ENCODE results near the gene SMS.

The SMS gene

GRCh38 chrX:22012051-22012450, 71.5 kb downstream of the SMS start:
- H3K36me3 ChIP-seq (ENCODE audit: control insufficient read depth, insufficient read depth, low read length) = peaks cover 2% of the 10 kb centered on the region; the same call in 1 of the 2 replicates
- H3K9ac ChIP-seq (ENCODE audit: low read length) = no peak overlapping the region
- H3K27me3 ChIP-seq (ENCODE audit: control insufficient read depth, insufficient read depth, low read length) = no peaks in the 10 kb centered on the region; the same call in 1 of the 2 replicates
- H3K9me3 ChIP-seq (ENCODE audit: control insufficient read depth, insufficient read depth, low read depth, low read length) = peaks cover 5% of the 10 kb centered on the region; the same call in 1 of the 2 replicates
- no peak overlapping the region for H3K27ac ChIP-seq (ENCODE audit: low read depth, low read length)
- H3K4me3 ChIP-seq (ENCODE audit: low read depth, low read length) = no peak overlapping the region
- H3K4me1 ChIP-seq (ENCODE audit: control insufficient read depth, insufficient read depth, low read length) = no peaks in the 10 kb centered on the region

GRCh38 chrX:22012931-22013330, 72.4 kb downstream of the SMS start:
- no peak overlapping the region for H3K4me3 ChIP-seq (ENCODE audit: low read depth, low read length)
- H3K9ac ChIP-seq (ENCODE audit: low read length) = no peak overlapping the region
- peaks cover 5% of the 10 kb centered on the region; the same call in 1 of the 2 replicates for H3K9me3 ChIP-seq (ENCODE audit: control insufficient read depth, insufficient read depth, low read depth, low read length)
- H3K4me1 ChIP-seq (ENCODE audit: control insufficient read depth, insufficient read depth, low read length) = no peaks in the 10 kb centered on the region
- H3K27me3 ChIP-seq (ENCODE audit: control insufficient read depth, insufficient read depth, low read length) = no peaks in the 10 kb centered on the region; the same call in 1 of the 2 replicates
- no peak overlapping the region for H3K27ac ChIP-seq (ENCODE audit: low read depth, low read length)
- peaks cover 2% of the 10 kb centered on the region; the same call in 1 of the 2 replicates for H3K36me3 ChIP-seq (ENCODE audit: control insufficient read depth, insufficient read depth, low read length)

GRCh38 chrX:22015139-22015750, 74.7 kb downstream of the SMS start:
- Histone ChIP-seq H3K27ac (ENCODE audit: low read depth, low read length) (no peak overlapping the region), H3K27me3 (ENCODE audit: control insufficient read depth, insufficient read depth, low read length) (no peaks in the 10 kb centered on the region; the same call in 1 of the 2 replicates), H3K4me1 (ENCODE audit: control insufficient read depth, insufficient read depth, low read length) (no peaks in the 10 kb centered on the region), H3K9me3 (ENCODE audit: control insufficient read depth, insufficient read depth, low read depth, low read length) (no peaks in the 10 kb centered on the region), H3K9ac (ENCODE audit: low read length) (no peak overlapping the region), H3K4me3 (ENCODE audit: low read depth, low read length) (no peak overlapping the region), H3K36me3 (ENCODE audit: control insufficient read depth, insufficient read depth, low read length) (no peaks in the 10 kb centered on the region)

- no peaks in the 10 kb centered on the region for H3K9me3 ChIP-seq (ENCODE audit: control insufficient read depth, insufficient read depth, low read depth, low read length)
- H3K9ac ChIP-seq (ENCODE audit: low read length) = no peak overlapping the region
- peaks cover under 1% of the 10 kb centered on the region; the same call in 1 of the 2 replicates for H3K27me3 ChIP-seq (ENCODE audit: control insufficient read depth, insufficient read depth, low read length)
- H3K27ac ChIP-seq (ENCODE audit: low read depth, low read length) = no peak overlapping the region
- peaks cover 13% of the 10 kb centered on the region for H3K4me1 ChIP-seq (ENCODE audit: control insufficient read depth, insufficient read depth, low read length)
- no peak overlapping the region for H3K4me3 ChIP-seq (ENCODE audit: low read depth, low read length)
- no peaks in the 10 kb centered on the region for H3K36me3 ChIP-seq (ENCODE audit: control insufficient read depth, insufficient read depth, low read length)
These were observed 81.3 kb downstream of the SMS start for GRCh38 chrX:22021751-22022324.

DNA sequence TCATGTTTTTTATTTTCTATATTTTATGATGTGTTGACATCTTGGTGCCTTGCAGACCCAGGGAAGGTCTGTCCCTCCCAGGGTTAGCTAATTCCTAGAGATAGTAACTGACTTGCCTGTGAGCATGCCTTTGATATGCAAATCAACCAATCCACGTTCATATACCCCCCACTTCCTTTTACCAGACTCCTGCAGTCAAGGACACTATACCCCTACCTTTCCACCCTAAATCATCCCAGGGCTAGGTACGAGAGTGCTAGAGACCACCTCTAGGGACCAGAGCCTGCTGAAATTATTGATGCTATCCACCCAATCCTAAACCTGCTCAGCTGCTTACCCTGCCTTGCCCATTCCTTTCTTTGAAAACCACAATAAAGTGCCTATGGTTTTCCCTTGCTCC, 84.1 kb downstream of the SMS start:
- no peak overlapping the region for H3K27ac ChIP-seq (ENCODE audit: low read depth, low read length)
- H3K36me3 ChIP-seq (ENCODE audit: control insufficient read depth, insufficient read depth, low read length) = no peaks in the 10 kb centered on the region
- no peak overlapping the region for H3K9ac ChIP-seq (ENCODE audit: low read length)
- no peak overlapping the region for H3K4me3 ChIP-seq (ENCODE audit: low read depth, low read length)
- peaks cover 16% of the 10 kb centered on the region for H3K4me1 ChIP-seq (ENCODE audit: control insufficient read depth, insufficient read depth, low read length)
- H3K9me3 ChIP-seq (ENCODE audit: control insufficient read depth, insufficient read depth, low read depth, low read length) = no peaks in the 10 kb centered on the region
- H3K27me3 ChIP-seq (ENCODE audit: control insufficient read depth, insufficient read depth, low read length) = peaks cover 3% of the 10 kb centered on the region; the same call in 1 of the 2 replicates

DNA sequence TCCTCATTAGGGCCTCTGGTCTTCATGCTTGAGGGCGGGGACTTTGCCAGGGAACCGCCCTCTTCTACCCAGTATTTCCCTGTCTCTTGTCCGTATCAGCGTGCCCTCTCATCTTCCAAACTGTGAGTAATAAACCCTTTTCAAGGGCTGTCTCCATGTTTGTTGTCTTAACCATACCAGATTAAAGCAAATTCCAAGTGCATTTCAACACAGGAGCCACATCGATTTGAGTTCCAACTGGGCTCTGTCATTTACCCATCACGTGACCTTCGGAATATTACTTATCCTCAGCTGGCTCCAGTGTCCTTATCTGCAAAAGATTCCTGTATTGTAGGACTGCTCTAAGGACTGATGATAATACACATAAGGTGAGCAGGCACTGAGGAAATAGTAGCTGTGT, 85.2 kb downstream of the SMS start:
- Histone ChIP-seq H3K36me3 (ENCODE audit: control insufficient read depth, insufficient read depth, low read length) (no peaks in the 10 kb centered on the region), H3K4me1 (ENCODE audit: control insufficient read depth, insufficient read depth, low read length) (peaks cover 18% of the 10 kb centered on the region), H3K9me3 (ENCODE audit: control insufficient read depth, insufficient read depth, low read depth, low read length) (no peaks in the 10 kb centered on the region; the same call in 1 of the 2 replicates), H3K27me3 (ENCODE audit: control insufficient read depth, insufficient read depth, low read length) (peaks cover 3% of the 10 kb centered on the region; the same call in 1 of the 2 replicates), H3K9ac (ENCODE audit: low read length) (no peak overlapping the region), H3K27ac (ENCODE audit: low read depth, low read length) (no peak overlapping the region), H3K4me3 (ENCODE audit: low read depth, low read length) (no peak overlapping the region)

DNA sequence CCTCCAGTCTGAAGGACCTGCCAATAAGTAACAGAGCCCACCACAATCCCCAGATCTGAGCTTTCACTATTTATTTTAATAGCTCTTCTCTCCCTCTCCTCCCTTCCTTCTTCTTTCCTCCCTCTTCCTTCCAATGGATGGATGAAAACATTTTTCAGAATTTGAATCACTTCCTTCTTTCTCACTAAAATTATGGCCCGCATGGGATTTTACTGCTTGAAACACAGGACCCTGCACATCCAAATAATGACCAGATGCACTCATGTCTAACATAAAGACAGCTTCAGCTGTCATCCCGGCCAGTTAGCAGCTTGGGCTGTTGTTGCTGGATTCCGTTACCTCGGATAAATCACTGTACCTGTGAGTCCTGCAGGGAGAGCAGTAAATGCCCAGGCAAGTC, 86.2 kb downstream of the SMS start:
- Histone ChIP-seq H3K36me3 (ENCODE audit: control insufficient read depth, insufficient read depth, low read length) (no peaks in the 10 kb centered on the region), H3K27ac (ENCODE audit: low read depth, low read length) (no peak overlapping the region), H3K9ac (ENCODE audit: low read length) (no peak overlapping the region), H3K4me3 (ENCODE audit: low read depth, low read length) (no peak overlapping the region), H3K4me1 (ENCODE audit: control insufficient read depth, insufficient read depth, low read length) (peaks cover 18% of the 10 kb centered on the region), H3K9me3 (ENCODE audit: control insufficient read depth, insufficient read depth, low read depth, low read length) (no peaks in the 10 kb centered on the region; the same call in 1 of the 2 replicates), H3K27me3 (ENCODE audit: control insufficient read depth, insufficient read depth, low read length) (peaks cover 3% of the 10 kb centered on the region; the same call in 1 of the 2 replicates)

- Histone ChIP-seq H3K27ac (ENCODE audit: low read depth, low read length) (no peak within 1 kb of the TSS), H3K4me1 (ENCODE audit: control insufficient read depth, insufficient read depth, low read length) (peaks cover 14% of the 10 kb centered on the region), H3K27me3 (ENCODE audit: control insufficient read depth, insufficient read depth, low read length) (no peaks in the 10 kb centered on the region; the same call in 1 of the 2 replicates), H3K9me3 (ENCODE audit: control insufficient read depth, insufficient read depth, low read depth, low read length) (no peaks in the 10 kb centered on the region; the same call in 1 of the 2 replicates), H3K4me3 (ENCODE audit: low read depth, low read length) (no peak within 1 kb of the TSS), H3K9ac (ENCODE audit: low read length) (no peak within 1 kb of the TSS), H3K36me3 (ENCODE audit: control insufficient read depth, insufficient read depth, low read length) (no peaks in the 10 kb centered on the region)
These were observed 91.6 kb downstream of the SMS start, which contains the start of gene PHEX for GRCh38 chrX:22032084-22032483. PHEX (plus strand) TSS chrX:22032325; CDS start chrX:22033006, 681 bp downstream.

GRCh38 chrX:22032506-22032905, 92.0 kb downstream of the SMS start:
- Histone ChIP-seq H3K36me3 (ENCODE audit: control insufficient read depth, insufficient read depth, low read length) (no peaks in the 10 kb centered on the region), H3K9me3 (ENCODE audit: control insufficient read depth, insufficient read depth, low read depth, low read length) (no peaks in the 10 kb centered on the region; the same call in 1 of the 2 replicates), H3K4me3 (ENCODE audit: low read depth, low read length) (no peak overlapping the region), H3K27ac (ENCODE audit: low read depth, low read length) (no peak overlapping the region), H3K9ac (ENCODE audit: low read length) (no peak overlapping the region), H3K27me3 (ENCODE audit: control insufficient read depth, insufficient read depth, low read length) (no peaks in the 10 kb centered on the region; the same call in 1 of the 2 replicates), H3K4me1 (ENCODE audit: control insufficient read depth, insufficient read depth, low read length) (peaks cover 14% of the 10 kb centered on the region)

DNA sequence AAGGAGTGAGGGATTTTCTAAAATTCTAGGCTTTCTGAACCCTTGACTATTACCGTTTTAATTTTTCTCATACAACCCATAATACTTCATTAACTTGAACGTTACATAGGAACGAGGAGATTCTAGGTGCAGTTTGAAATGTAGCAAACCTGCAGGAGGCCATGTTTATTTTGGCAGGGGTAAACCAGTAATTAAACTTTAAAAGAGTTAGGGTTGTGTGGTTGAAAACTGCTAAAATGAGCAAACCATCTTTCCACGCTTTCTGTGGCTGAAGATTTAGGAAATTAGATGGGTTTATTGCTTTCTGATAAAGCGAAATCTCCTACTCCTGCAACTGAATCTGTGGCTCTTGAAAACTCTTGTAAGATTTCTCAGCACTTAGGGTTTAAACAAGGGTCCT, 93.3 kb downstream of the SMS start:
- no peaks in the 10 kb centered on the region; the same call in 1 of the 2 replicates for H3K27me3 ChIP-seq (ENCODE audit: control insufficient read depth, insufficient read depth, low read length)

GRCh38 chrX:22035236-22035635, 94.7 kb downstream of the SMS start:
- no peak overlapping the region for H3K27ac ChIP-seq (ENCODE audit: low read depth, low read length)
- no peak overlapping the region for H3K4me3 ChIP-seq (ENCODE audit: low read depth, low read length)
- no peaks in the 10 kb centered on the region; the same call in 1 of the 2 replicates for H3K27me3 ChIP-seq (ENCODE audit: control insufficient read depth, insufficient read depth, low read length)
- H3K36me3 ChIP-seq (ENCODE audit: control insufficient read depth, insufficient read depth, low read length) = no peaks in the 10 kb centered on the region
- no peak overlapping the region for H3K9ac ChIP-seq (ENCODE audit: low read length)
- H3K9me3 ChIP-seq (ENCODE audit: control insufficient read depth, insufficient read depth, low read depth, low read length) = no peaks in the 10 kb centered on the region
- H3K4me1 ChIP-seq (ENCODE audit: control insufficient read depth, insufficient read depth, low read length) = peaks cover 11% of the 10 kb centered on the region; the same call in 1 of the 2 replicates

More for the DNA sequence above, 93.3 kb downstream of the SMS start:
- Histone ChIP-seq H3K36me3 (ENCODE audit: control insufficient read depth, insufficient read depth, low read length) (no peaks in the 10 kb centered on the region), H3K4me1 (ENCODE audit: control insufficient read depth, insufficient read depth, low read length) (peaks cover 17% of the 10 kb centered on the region), H3K9ac (ENCODE audit: low read length) (no peak overlapping the region), H3K27ac (ENCODE audit: low read depth, low read length) (no peak overlapping the region), H3K4me3 (ENCODE audit: low read depth, low read length) (no peak overlapping the region), H3K9me3 (ENCODE audit: control insufficient read depth, insufficient read depth, low read depth, low read length) (no peaks in the 10 kb centered on the region; the same call in 1 of the 2 replicates)

Data from HUES6 (cell line).